Skin epidermis (tissue), 12 donors: ENCODE results near the gene FOXA1.

Experiments used
- H3K27ac ChIP-seq, 21 experiments: fragments of 200-600 bp; sonication (generic) in 11 of 21; one replicate each; pipeline ENCODE4 v1.5.0; 2020; ENCODE audit warnings: mild to moderate bottlenecking in 3 of 21, inconsistent platforms in 2 of 21, moderate library complexity in 2 of 21
- H3K4me3 ChIP-seq, 7 experiments: fragments of 200-600 bp; sonication (generic) in 2 of 7; one replicate each; pipeline ENCODE4 v1.5.0; 2020; ENCODE audit warnings: inconsistent platforms in 2 of 7, mild to moderate bottlenecking in 2 of 7, moderate library complexity in 1 of 7

The FOXA1 gene

GRCh38 chr14:37591311-37591940 is 3.6 kb downstream of the FOXA1 start:
- Histone ChIP-seq H3K4me3 (no peak overlapping the region), H3K27ac (no peak overlapping the region)

GRCh38 chr14:37590428-37591139 is 4.5 kb downstream of the FOXA1 start:
- no peak overlapping the region for H3K4me3 ChIP-seq
- H3K27ac ChIP-seq: no peak overlapping the region

GRCh38 chr14:37589715-37590427 is 5.2 kb downstream of the FOXA1 start:
- H3K27ac ChIP-seq: no peak overlapping the region
- no peak overlapping the region for H3K4me3 ChIP-seq

GRCh38 chr14:37588956-37589714 is 5.9 kb downstream of the FOXA1 start:
- H3K27ac ChIP-seq: no peak overlapping the region
- no peak overlapping the region for H3K4me3 ChIP-seq

GRCh38 chr14:37588667-37588955 is 6.4 kb downstream of the FOXA1 start:
- Histone ChIP-seq H3K4me3 (no peak overlapping the region), H3K27ac (no peak overlapping the region)

- Histone ChIP-seq H3K4me3 (no peak overlapping the region), H3K27ac (no peak overlapping the region)
Observed at GRCh38 chr14:37587881-37588666, 7.0 kb downstream of the FOXA1 start.

GRCh38 chr14:37587131-37587803 is 7.8 kb downstream of the FOXA1 start:
- Histone ChIP-seq H3K4me3 (no peak overlapping the region), H3K27ac (no peak overlapping the region)

- H3K27ac ChIP-seq: no peak overlapping the region
- no peak overlapping the region for H3K4me3 ChIP-seq
Observed at GRCh38 chr14:37586797-37587130, 8.3 kb downstream of the FOXA1 start.

GRCh38 chr14:37585971-37586796 is 8.9 kb downstream of the FOXA1 start:
- Histone ChIP-seq H3K27ac (no peak overlapping the region), H3K4me3 (no peak overlapping the region)

GRCh38 chr14:37585101-37585511 is 9.9 kb downstream of the FOXA1 start:
- Histone ChIP-seq H3K27ac (no peak overlapping the region), H3K4me3 (no peak overlapping the region)

GRCh38 chr14:37584211-37585100 is 10.6 kb downstream of the FOXA1 start:
- Histone ChIP-seq H3K4me3 (no peak overlapping the region), H3K27ac (no peak overlapping the region)

- H3K4me3 ChIP-seq: no peak overlapping the region
- H3K27ac ChIP-seq: no peak overlapping the region
Observed at GRCh38 chr14:37583358-37584210, 11.5 kb downstream of the FOXA1 start.

- no peak overlapping the region for H3K27ac ChIP-seq
Observed at GRCh38 chr14:37580146-37580545, 14.9 kb downstream of the FOXA1 start.

GRCh38 chr14:37579274-37579673 is 15.8 kb downstream of the FOXA1 start:
- Histone ChIP-seq H3K27ac (no peak overlapping the region), H3K4me3 (no peak overlapping the region)

More at GRCh38 chr14:37580146-37580545, 14.9 kb downstream of the FOXA1 start:
- H3K4me3 ChIP-seq: no peak overlapping the region

- no peak overlapping the region for H3K27ac ChIP-seq
- H3K4me3 ChIP-seq: no peak overlapping the region
Observed at GRCh38 chr14:37573356-37573755, 21.7 kb downstream of the FOXA1 start.

- Histone ChIP-seq H3K27ac (no peak overlapping the region), H3K4me3 (no peak overlapping the region)
Observed at GRCh38 chr14:37571391-37571790, 23.7 kb downstream of the FOXA1 start.

- H3K27ac ChIP-seq: no peak overlapping the region
- H3K4me3 ChIP-seq: no peak overlapping the region
Observed at GRCh38 chr14:37569729-37570128, 25.3 kb downstream of the FOXA1 start.
